Measurements from ENCODE around the gene GPR137. TPM values are rescaled to one million over a fixed set of nuclear protein-coding genes. Genes with fewer than 3 reads are reported as not detected.

Gene GPR137
- total RNA-seq, 1 experiment from 2014 or later: 32.4 TPM

DNA sequence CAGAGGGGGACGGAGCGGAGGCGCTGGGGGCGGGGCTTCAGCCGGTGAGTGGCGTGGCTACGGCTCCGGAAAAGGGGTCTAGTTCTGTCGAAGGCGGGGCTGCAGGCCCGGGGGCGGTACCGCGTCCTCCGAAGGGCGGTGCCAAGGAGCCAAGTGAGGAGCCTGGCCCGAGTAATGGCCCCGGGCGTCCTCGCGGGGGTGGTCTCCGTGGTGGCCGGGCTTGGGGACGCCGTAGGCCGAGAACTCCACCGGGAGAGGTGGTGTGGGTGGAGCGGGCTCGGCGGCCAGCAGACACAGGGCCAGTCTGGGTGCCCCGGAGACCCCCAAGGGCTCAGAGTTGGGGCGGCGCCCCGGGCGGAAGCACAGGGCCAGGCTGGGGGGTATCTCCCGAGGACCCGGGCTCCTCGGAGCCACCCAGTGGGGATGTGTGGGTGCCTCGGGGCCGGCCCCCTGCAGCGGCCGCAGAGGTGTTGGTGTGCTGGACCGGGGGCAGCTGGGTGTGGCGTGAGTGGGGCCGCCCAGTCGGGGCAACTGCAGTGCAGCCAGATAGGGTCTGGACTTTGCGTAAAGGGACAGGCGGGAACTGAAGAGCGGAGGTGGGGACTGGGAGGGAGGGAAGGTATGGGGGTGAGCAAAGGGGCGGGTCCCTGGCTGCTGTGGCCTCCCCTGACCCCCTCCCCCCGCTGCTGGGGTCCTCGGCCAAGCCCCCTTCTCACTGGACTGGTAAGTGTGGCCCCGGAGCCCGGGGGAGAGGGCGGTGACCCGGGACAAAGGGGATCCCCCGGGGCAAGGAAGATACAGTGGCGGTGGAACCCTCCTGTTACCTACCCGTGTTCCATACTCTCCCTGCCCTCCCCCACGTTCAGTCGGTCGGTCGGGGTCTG lies 43.9 kb upstream of the GPR137 start:
- BruUV-seq (replicated peaks): TSS peak; percentile 4
- CTCF ChIA-PET: interaction anchor here (0.6 to 1.1 kb wide), 5 partner anchors 11 to 573 kb away, joined by 3 to 7 read pairs (median 4); partner anchors contain the start of gene CATSPERZ
- H3K36me3 ChIP-seq (ENCODE audit: low read depth, low read length): peaks cover 14% of the 10 kb centered on the region; the same call in 1 of the 2 replicates

DNA sequence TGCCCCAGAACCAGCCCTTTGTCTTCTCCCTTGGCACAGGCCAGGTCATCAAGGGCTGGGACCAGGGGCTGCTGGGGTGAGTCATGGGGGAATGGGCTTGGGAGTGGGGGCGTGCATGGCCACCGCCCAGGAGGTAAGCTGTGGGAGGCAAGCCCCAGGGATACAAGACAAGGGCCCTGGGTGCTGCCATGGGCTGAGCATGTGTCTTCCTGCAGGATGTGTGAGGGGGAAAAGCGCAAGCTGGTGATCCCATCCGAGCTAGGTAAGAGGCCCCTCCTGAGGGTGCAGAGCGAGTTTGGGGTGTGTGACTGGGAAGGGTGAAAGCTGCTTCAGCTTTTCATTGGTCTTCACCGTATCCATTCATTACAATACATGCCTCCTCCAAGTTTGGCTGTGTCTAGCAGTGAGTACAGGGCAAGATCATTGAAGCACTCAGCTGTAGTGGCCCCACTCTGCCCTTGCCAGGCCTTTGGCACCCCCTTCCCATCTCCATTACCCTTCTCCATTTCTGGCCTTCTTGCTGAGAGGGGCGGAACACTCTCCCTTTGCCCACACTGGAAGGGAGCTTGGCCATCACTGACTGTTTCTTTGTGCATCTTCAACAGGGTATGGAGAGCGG lies 42.3 kb upstream of the GPR137 start:
- no peak overlapping the region for H3K9ac ChIP-seq (ENCODE audit: low read length)
- peak overlapping the region; percentile 87; the same call in 1 of the 2 replicates for H3K4me3 ChIP-seq (ENCODE audit: low read length)
- ChIA-PET POLR2A (ENCODE audit: unreplicated experiment) (interaction anchor here (1.0 kb wide), 1 partner anchor 17 kb away, joined by 3 read pairs; no protein-coding TSS in a partner anchor), CTCF (interaction anchor here (0.7 kb wide), 1 partner anchor 535 kb away, joined by 5 read pairs; the partner anchor contains the start of gene SF1)
- no peak for ATAC-seq
- H3F3A ChIP-seq (ENCODE audit: low read length, unreplicated experiment): peaks cover 14% of the 10 kb centered on the region
- peaks cover 8% of the 10 kb centered on the region; the same call in 1 of the 2 replicates for H4K20me1 ChIP-seq (ENCODE audit: low read length)
- peak overlapping the region; percentile 94 for H3K4me2 ChIP-seq (ENCODE audit: low read length)
- H3K27ac ChIP-seq (ENCODE audit: low read length): no peak overlapping the region
- no peaks in the 10 kb centered on the region for H3K9me3 ChIP-seq (ENCODE audit: low read length)
- TF ChIP-seq EZH2phosphoT487 (IDR thresholded peaks at IDR 0.05; ENCODE audit: borderline replicate concordance, low read length) (no peak), EZH2 (IDR thresholded peaks at IDR 0.05; ENCODE audit: low read length, unreplicated experiment) (no peak), CTCF (conservative IDR thresholded peaks at IDR 0.05; ENCODE audit: low read depth, low read length) (no peak)
- no peaks in the 10 kb centered on the region for H3K27me3 ChIP-seq (ENCODE audit: low read length)
- no TSS peak for BruUV-seq (replicated peaks)
- H3K79me2 ChIP-seq (ENCODE audit: low read length): peaks cover 48% of the 10 kb centered on the region
- no peaks in the 10 kb centered on the region for H3K9me2 ChIP-seq (replicated peaks; ENCODE audit: low read length)
- intact Hi-C loops (cut with micrococcal nuclease): no loop called here
- peaks cover 14% of the 10 kb centered on the region; the same call in 1 of the 2 replicates for H3K36me3 ChIP-seq (ENCODE audit: low read depth, low read length)
- DNase-seq: no peak
- no peak overlapping the region for H2AFZ ChIP-seq (ENCODE audit: low read length)
- H3K4me1 ChIP-seq (ENCODE audit: insufficient read depth, low read length): peaks cover 60% of the 10 kb centered on the region

More for the DNA sequence above, 43.9 kb upstream of the GPR137 start:
- Histone ChIP-seq H3K27me3 (ENCODE audit: low read length) (no peaks in the 10 kb centered on the region), H3K4me1 (ENCODE audit: insufficient read depth, low read length) (peaks cover 66% of the 10 kb centered on the region), H3K9ac (ENCODE audit: low read length) (peak overlapping the region; percentile 89), H3K4me3 (ENCODE audit: low read length) (peak overlapping the region; percentile 87), H3K9me3 (ENCODE audit: low read length) (no peaks in the 10 kb centered on the region), H3K27ac (ENCODE audit: low read length) (peak overlapping the region; percentile 63), H3K4me2 (ENCODE audit: low read length) (peak overlapping the region; percentile 94), H4K20me1 (ENCODE audit: low read length) (peaks cover 8% of the 10 kb centered on the region; the same call in 1 of the 2 replicates), H3F3A (ENCODE audit: low read length, unreplicated experiment) (peaks cover 16% of the 10 kb centered on the region), H2AFZ (ENCODE audit: low read length) (peak overlapping the region; percentile 24; the same call in 1 of the 2 replicates), H3K9me2 (replicated peaks; ENCODE audit: low read length) (no peaks in the 10 kb centered on the region), H3K79me2 (ENCODE audit: low read length) (peaks cover 48% of the 10 kb centered on the region)
- DNase-seq (peak; percentile 56), ATAC-seq (peak; percentile 6)
- intact Hi-C loops (cut with micrococcal nuclease): loop anchor here (2.0 kb wide), 1 partner anchor 63 kb away; the partner anchor contains the start of gene ESRRA
- POLR2A ChIA-PET (ENCODE audit: unreplicated experiment): interaction anchor here (0.6 to 1.0 kb wide), 6 partner anchors 27 to 506 kb away, joined by 3 to 9 read pairs (median 4); partner anchors contain the start of gene PRDX5
- TF ChIP-seq EZH2phosphoT487 (IDR thresholded peaks at IDR 0.05; ENCODE audit: borderline replicate concordance, low read length) (no peak), CTCF (conservative IDR thresholded peaks at IDR 0.05; ENCODE audit: low read depth, low read length) (no peak), EZH2 (IDR thresholded peaks at IDR 0.05; ENCODE audit: low read length, unreplicated experiment) (no peak)

Data from PC-3 (cell line).